GM18907 (cell line): ENCODE measurements around the gene DNTT.

Experiments used
- ATAC-seq: cut with Tn5 transposase; IDR thresholded peaks from one replicate; pipeline ENCODE4 v1.9.1; 2021; ENCODE audit warnings: mild to moderate bottlenecking, moderate library complexity; ENCODE audit not compliant: unreplicated experiment

The DNTT gene

DNA sequence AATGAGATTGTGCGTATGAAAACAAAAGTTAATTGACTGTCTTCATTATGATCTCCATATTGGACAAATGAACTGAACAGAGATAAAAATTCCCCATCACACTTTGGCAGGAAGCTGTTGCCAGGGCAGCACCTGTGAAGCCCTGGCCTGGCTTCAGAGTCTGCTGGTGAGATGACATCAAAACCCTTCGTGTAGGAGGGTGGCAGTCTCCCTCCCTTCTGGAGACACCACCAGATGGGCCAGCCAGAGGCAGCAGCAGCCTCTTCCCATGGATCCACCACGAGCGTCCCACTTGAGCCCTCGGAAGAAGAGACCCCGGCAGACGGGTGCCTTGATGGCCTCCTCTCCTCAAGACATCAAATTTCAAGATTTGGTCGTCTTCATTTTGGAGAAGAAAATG lies at the start of gene DNTT:
TSS of gene DNTT (plus strand) at position 205 of the 400 bp plus-strand sequence. CDS start at position 269, 64 bp downstream.
- no peak for ATAC-seq

- ATAC-seq = no peak
These were observed 49.3 kb upstream of the DNTT start for GRCh38 chr10:96254976-96255375.

GRCh38 chr10:96255549-96256333 lies 48.5 kb upstream of the DNTT start:
- no peak for ATAC-seq

DNA sequence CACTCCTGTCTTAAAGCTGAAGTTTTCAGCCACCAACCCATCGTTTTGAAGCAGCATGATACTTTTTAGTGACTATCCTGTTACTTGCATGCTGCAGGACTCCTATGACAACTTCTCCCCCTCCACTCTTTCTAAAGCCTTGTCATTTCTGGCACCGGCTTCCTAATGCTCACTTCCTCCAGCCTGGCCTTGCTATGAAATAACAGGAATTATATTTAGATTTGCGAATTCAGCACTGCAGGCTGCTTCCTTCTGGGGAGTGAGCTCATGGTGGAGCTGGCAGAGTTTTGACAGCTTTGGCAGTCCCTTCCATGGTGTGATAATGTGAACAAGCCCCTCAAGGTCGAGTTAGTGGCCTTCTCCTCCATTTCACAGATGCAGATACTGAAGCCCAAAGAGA lies 46.3 kb upstream of the DNTT start:
- ATAC-seq = no peak

- ATAC-seq = no peak
These were observed 45.1 kb upstream of the DNTT start for GRCh38 chr10:96259150-96259549.

- ATAC-seq = no peak
These were observed 44.2 kb upstream of the DNTT start for GRCh38 chr10:96260014-96260413.

DNA sequence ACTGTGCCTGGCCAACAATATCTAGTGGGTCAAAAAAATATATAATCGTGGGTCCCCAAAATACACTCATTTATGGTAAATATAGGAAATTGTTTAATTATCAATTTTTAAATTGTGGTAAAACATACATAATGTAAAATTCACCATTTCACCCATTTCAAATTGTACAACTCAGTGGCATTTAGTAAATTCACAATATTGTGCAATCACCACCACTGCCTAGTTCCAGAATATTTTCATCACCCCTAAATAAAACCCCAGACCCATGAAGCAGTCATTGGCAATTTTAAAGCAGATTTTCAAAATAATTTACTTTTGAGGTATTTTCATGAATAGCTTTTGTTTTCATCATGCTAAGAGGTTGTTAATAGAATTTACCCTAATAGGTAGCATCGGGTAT lies 43.1 kb upstream of the DNTT start:
- no peak for ATAC-seq

- no peak for ATAC-seq
These were observed 42.3 kb upstream of the DNTT start for GRCh38 chr10:96261930-96262329.

GRCh38 chr10:96263176-96263575 lies 41.1 kb upstream of the DNTT start:
- ATAC-seq = no peak

GRCh38 chr10:96263669-96264068 lies 40.6 kb upstream of the DNTT start:
- ATAC-seq = no peak

- ATAC-seq = no peak
These were observed 39.3 kb upstream of the DNTT start for GRCh38 chr10:96264938-96265337.

DNA sequence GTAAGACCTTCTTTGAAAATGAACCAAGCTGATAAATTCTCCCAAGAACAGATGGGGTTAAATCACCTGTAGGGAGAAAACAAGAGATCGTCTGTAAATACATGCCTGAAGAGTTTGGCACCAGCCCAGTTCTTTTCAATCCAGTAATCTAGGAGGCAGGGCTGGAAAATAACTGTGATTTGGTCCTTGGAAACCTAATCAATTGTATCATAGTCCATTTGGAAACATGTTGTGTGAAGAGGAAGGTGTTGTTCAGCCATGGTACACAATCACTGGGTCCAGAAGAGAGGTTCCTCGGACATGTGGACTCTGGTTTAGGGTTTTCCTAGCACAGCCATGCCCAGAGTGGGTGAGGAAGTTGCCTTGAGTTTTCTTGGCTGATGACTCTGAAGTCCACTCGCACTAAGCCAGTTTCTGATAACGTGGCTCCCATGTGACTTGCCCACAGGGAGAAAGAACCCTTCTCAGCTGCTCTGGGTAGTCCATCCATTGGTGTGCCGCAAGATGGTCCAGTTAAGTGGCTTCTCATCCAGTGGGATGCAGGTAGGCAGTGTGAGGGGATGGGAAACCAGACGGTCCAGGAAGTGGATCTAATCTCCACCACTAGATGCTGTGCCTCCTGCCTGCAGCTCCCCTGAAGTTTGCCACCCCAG lies 38.0 kb upstream of the DNTT start:
- no peak for ATAC-seq

- ATAC-seq = no peak
These were observed 37.0 kb upstream of the DNTT start for GRCh38 chr10:96267234-96267705.

DNA sequence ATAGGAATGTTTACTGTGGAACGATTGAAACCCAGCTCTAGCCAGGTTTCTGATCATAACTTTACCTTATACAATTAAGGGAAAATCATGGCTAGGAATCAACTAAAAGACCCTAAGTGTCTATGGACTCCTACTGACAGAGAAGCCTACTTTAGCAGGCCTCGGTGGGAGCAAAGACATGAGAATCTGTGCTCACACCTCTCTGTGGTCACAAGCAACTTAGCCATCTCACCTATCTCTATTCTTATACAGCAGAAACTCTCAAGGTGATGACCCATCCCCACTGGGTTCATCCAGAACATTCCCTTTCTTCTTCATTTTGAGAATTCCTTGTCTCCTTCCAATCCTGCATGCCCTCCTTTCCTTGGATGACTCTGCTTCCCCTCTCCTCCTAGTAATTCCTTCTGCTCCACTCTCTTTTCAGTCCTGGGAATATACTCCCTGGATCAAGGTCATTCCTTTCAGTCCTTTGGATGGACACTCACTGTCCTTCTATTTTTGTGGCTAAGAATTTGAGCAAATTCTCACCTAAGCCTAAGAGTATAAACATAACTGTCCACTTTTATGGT lies 35.8 kb upstream of the DNTT start:
- no peak for ATAC-seq

GRCh38 chr10:96269438-96270300 lies 34.6 kb upstream of the DNTT start:
- no peak for ATAC-seq

DNA sequence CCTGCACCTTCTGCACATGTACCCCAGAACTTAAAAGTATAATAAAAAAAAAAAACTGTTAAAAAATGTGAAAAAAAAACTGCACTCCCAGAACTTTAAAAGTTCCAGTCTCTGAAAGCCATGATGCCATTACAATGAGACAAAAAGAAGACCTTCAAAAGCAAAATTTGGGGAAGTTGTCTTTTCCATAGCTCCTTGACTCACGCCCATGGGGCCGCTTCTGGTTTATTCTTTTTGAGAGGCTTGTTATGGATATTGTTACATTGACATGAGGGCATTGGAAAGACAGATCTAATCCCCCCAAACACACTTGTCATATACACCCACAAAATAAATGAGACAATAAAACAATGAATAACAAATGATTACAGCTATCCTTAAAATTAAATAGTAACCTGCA lies 33.7 kb upstream of the DNTT start:
- no peak for ATAC-seq

DNA sequence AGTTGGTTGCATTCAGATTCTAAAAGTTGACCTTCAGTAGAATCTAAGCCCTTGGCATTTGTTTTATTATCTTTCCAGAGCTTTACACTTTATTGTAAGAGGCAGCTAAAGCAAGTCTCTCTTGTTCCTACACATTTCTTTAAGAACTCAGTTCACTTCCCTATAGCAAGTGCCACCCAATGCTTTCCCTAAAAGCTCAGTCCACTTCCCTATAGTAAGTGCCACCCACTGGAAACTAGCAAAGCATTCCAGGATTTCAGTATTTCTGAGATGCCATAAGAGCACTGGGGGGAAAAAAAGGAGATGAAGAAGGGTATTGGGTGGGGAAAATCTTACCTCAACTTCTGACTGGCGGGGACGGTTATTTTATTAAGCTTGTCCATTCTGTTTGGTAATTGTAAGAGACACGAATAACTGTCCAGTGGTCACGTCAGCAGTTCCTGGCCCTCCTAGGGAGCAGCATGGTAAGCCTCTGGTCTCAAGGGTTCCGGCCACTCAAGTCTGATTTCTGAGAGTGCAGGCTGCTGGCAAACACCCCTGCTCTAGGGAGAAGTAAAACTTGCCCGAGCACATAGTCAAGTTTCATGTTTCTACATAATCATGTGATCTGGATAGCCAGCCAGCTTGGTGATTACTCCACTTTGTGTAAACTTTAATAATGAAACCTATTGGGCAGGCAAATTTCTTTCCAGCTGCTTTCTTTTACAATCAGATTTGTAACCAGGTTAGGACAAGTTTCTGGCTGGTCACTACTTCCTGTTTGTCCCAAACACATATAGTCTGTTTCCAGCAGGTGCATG lies 33.0 kb upstream of the DNTT start, which contains the start of gene BLNK:
TSS of gene BLNK (minus strand) at position 554 of the 800 bp plus-strand sequence. CDS start at position 383, 171 bp downstream.
- peak; percentile 69 for ATAC-seq

DNA sequence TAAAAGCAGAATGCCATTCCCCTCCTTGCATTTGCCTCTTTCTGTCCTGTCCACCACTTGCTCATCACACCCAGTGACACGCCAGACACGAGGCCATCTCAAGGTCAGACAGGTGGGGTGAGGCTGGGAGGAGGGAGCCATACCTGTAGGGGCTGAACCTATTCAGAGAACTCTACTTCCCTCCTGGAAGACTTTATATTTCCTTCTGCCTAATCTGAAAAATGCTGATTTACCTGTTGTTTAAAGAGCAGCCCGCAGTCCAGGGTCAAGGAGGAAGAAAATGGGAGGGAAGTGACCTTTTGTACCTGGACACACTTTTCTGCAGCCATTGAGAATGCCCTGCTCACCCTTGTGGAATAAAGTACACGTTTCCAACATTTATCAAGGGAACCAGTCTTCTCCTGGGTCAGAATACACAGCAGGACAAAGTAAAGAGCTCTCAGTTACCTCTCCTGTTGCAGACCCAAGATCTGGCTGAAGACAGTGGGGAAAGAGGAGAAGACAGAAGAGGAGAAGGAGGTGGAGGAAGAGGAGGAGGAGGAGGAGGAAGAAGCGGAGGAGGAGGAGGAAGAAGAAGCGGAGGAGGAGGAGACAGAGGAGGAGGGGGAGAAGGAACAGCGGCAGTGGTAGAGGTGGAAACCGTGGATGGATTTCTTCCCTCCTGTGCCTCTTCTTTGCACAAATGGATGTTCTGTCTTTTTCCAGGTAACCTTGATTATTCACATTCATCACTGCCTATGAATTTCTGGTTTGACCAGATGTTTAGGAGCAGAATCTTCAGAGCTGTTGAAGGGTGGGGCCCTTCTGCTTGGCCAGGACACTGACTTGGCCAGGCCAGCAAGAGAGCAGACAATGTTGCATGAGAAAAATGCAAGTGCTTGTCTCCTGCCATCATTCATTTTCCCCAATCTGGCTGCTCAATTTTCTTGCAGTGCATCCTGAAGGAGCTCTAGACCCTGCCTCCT lies 31.6 kb upstream of the DNTT start:
- peak; percentile 0 for ATAC-seq
